HG03575 (cell line): Measurements from ENCODE around the gene KLHL11.

Experiments used
- ATAC-seq: cut with Tn5 transposase; IDR thresholded peaks from one replicate; pipeline ENCODE4 v1.9.1; 2021; ENCODE audit not compliant: unreplicated experiment, insufficient number of reproducible peaks, low FRiP score; ENCODE audit errors: extremely low read depth

The KLHL11 gene

GRCh38 chr17:41814195-41814594 lies 51.0 kb downstream of the KLHL11 start:
- ATAC-seq, result no peak

- no peak for ATAC-seq
Observed at GRCh38 chr17:41813699-41814124, 51.5 kb downstream of the KLHL11 start.

- no peak for ATAC-seq
Observed at GRCh38 chr17:41813152-41813680, 52.0 kb downstream of the KLHL11 start.

GRCh38 chr17:41812381-41813151 lies 52.7 kb downstream of the KLHL11 start, which contains the start of gene FKBP10:
FKBP10 (plus strand) TSS chr17:41813004; CDS start chr17:41813035, 31 bp downstream.
- ATAC-seq, result no peak

GRCh38 chr17:41811549-41812380 lies 53.5 kb downstream of the KLHL11 start, which contains the start of gene P3H4:
P3H4 (minus strand) TSS chr17:41811949; CDS start chr17:41811915, 34 bp downstream.
- no peak for ATAC-seq

GRCh38 chr17:41810659-41811548 lies 54.3 kb downstream of the KLHL11 start:
- ATAC-seq, result no peak

GRCh38 chr17:41806685-41807445 lies 58.4 kb downstream of the KLHL11 start:
- ATAC-seq, result no peak
